Brain microvascular endothelial cell (primary cell): ENCODE data around the gene PLOD1.
A peak's percentile ranks its signal among the peaks of the same experiment; 100 is the strongest.

Source experiments
- DNase-seq: peaks from one replicate; pipeline ENCODE4 v3.0.0-alpha.2; 2020
- H3K27ac ChIP-seq: fragments of 250-450 bp; sonication (Bioruptor Pico); 2 replicates; pipeline ENCODE4 v1.5.1; 2020; ENCODE audit warnings: mild to moderate bottlenecking, moderate library complexity
- H3K27me3 ChIP-seq: fragments of 250-450 bp; sonication (Bioruptor Pico); replicated peaks from 2 replicates; pipeline ENCODE4 v1.5.1; 2020; ENCODE audit warnings: mild to moderate bottlenecking
- H3K36me3 ChIP-seq: fragments of 250-450 bp; sonication (Bioruptor Pico); replicated peaks from 2 replicates; pipeline ENCODE4 v1.5.1; 2020; ENCODE audit warnings: mild to moderate bottlenecking
- H3K4me3 ChIP-seq: 2 replicates; pipeline ENCODE4 v1.5.1; 2011; ENCODE audit warnings: low read depth, mild to moderate bottlenecking, control low read depth, low read length, moderate library complexity
- in situ Hi-C: cut with HindIII; loops from 2 replicates; pipeline ENCODE4 v1.10.0; 2017; ENCODE audit warnings: low sequenced_read_pairs, low pct_ligation_motif_present
- TF ChIP-seq, protein P1 (sequence below): IDR thresholded peaks from 2 replicates; pipeline ENCODE4 v1.5.1; 2011; ENCODE audit warnings: low read depth, mild to moderate bottlenecking, moderate library complexity, low read length, control low read depth, inconsistent platforms; ENCODE audit errors: missing control alignments

PLOD1 gene

DNA sequence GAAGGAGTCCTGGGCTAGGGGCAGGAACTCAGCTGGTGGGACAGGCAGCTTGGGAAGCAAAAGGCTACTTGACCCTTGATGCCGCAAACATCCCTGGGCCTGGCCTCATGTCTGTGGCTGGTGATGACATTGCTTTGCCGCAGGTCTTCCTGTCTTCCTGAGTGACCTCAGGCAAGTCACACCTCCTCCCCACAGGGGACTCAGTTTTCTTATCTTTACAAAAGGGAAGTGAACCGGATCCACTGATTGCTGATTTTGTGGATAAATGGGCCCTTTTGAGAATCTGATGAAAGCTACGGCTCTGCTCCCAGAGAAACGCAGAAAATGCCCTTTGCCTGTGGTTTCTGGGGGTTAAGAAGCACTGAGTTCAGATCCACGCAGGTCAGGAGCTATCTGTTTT is 20.7 kb downstream of the PLOD1 start:
- Histone ChIP-seq H3K27me3 (no peaks in the 10 kb centered on the region), H3K4me3 (no peak overlapping the region), H3K27ac (no peak overlapping the region), H3K36me3 (peaks cover 75% of the 10 kb centered on the region)
- DNase-seq: no peak
- in situ Hi-C loops: no loop called here
- TF ChIP-seq, protein P1, sequence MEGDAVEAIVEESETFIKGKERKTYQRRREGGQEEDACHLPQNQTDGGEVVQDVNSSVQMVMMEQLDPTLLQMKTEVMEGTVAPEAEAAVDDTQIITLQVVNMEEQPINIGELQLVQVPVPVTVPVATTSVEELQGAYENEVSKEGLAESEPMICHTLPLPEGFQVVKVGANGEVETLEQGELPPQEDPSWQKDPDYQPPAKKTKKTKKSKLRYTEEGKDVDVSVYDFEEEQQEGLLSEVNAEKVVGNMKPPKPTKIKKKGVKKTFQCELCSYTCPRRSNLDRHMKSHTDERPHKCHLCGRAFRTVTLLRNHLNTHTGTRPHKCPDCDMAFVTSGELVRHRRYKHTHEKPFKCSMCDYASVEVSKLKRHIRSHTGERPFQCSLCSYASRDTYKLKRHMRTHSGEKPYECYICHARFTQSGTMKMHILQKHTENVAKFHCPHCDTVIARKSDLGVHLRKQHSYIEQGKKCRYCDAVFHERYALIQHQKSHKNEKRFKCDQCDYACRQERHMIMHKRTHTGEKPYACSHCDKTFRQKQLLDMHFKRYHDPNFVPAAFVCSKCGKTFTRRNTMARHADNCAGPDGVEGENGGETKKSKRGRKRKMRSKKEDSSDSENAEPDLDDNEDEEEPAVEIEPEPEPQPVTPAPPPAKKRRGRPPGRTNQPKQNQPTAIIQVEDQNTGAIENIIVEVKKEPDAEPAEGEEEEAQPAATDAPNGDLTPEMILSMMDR: no peak

DNA sequence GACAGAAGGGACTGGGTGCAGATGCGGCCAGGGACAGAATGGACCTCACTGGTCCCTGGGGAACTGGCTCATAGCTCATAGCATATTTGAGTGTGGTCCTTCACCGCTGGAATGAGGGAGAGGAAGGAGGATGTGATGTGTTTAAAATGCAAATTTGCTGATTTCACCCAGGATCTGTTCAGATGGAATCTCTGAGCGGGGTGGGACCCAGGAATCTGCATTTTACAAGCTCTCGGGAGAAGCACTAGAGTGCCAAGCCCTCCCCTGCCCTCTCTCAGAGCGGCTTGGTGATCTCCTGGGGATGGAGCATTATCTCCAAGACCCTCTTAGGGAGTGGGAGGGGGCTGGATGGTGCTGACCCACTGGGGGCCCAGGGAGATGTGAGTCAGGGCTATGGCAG is 22.9 kb downstream of the PLOD1 start:
- in situ Hi-C loops: no loop called here
- Histone ChIP-seq H3K27ac (no peak overlapping the region), H3K4me3 (no peak overlapping the region), H3K36me3 (peaks cover 75% of the 10 kb centered on the region), H3K27me3 (no peaks in the 10 kb centered on the region)
- DNase-seq: no peak
- TF ChIP-seq, protein P1: no peak

DNA sequence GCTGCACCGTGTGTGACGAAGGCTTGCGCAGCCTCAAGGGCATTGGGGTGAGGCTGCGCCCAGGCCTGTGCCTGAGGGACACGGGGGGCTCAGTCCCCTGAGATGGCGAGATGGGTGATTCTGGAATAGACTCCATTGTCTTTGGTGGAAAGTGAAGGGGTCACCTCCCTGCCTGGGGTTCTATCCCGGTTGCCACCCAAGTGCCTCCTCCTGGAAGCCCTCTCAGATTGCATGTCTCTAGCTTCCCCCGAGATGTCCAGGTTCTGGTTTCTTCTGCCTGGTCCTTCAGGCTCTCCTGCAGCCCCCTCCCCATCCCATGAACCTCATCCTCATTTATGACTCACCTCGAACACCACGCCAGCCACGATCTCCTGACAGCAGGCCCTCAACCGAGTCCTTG is 23.4 kb downstream of the PLOD1 start:
- H3K36me3 ChIP-seq: peaks cover 73% of the 10 kb centered on the region
- no peaks in the 10 kb centered on the region for H3K27me3 ChIP-seq
- TF ChIP-seq, protein P1: no peak
- no peak overlapping the region for H3K27ac ChIP-seq
- no peak for DNase-seq
- in situ Hi-C loops: no loop called here
- H3K4me3 ChIP-seq: no peak overlapping the region

DNA sequence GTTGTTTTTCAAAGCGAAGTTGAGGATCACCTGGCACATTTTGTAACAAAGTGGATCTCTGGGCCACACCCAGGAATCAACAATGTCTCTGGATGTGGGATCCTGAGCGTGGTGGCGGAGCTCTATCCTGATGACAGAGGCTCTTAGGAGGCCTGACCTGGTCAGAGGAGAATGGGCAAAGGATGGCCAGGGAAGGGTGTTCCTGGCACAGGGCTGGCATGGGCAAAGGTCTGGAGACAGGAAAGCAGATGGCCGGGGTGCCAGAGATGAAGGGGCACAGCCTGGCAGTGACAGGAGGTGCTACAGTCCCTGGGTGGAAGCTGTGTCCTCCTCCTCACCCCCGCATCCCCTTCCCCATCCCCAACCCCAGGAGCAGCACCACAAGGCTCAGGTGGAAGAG is 25.8 kb downstream of the PLOD1 start:
- Histone ChIP-seq H3K27ac (no peak overlapping the region), H3K36me3 (peaks cover 80% of the 10 kb centered on the region), H3K27me3 (no peaks in the 10 kb centered on the region), H3K4me3 (no peak overlapping the region)
- TF ChIP-seq, protein P1: no peak
- in situ Hi-C loops: no loop called here
- DNase-seq: no peak

DNA sequence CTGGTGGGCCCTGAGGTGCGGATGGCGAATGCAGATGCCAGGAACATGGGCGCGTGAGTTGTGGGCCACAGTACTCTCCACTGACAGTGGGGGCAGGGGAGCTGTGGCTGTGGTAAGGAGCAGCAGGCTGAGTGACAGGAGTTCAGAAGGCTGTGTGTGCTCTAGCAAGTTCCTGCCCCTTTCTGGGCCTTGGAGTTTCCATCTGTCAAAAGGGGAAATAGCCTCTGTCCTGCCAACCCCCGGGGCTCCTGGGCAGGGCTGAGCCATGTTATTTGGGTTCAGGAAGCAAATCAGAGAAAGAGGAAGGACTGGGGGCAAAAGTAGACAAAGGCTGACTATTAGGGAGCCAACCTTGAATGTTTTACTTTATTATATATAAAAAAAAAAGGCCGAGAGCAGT is 26.2 kb downstream of the PLOD1 start:
- in situ Hi-C loops: no loop called here
- no peak for DNase-seq

DNA sequence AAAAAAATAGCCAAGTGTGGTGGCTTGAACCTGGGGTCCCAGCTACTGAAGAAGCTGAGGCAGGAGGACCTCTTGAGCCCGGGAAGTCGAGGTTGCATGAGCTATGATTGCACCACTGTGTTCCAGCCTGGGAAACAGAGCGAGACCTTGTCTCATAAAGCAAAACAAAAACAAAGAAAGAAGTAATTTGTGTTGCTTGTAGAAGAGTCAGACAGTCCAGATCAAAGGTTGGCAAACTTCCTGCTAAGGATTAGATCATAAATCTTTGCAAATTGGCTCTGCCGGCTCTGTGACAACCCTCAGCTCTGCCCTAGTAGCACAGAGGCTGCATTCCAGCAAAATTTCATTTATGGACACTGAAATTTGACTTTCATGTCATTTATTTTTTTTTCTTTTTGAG is 26.7 kb downstream of the PLOD1 start:
- Histone ChIP-seq H3K4me3 (no peak overlapping the region), H3K27ac (no peak overlapping the region), H3K27me3 (no peaks in the 10 kb centered on the region), H3K36me3 (peaks cover 79% of the 10 kb centered on the region)
- DNase-seq: peak; percentile 8
- in situ Hi-C loops: no loop called here
- TF ChIP-seq, protein P1: no peak

More for the DNA sequence above, 26.2 kb downstream of the PLOD1 start:
- H3K27me3 ChIP-seq: no peaks in the 10 kb centered on the region
- H3K27ac ChIP-seq: no peak overlapping the region
- H3K4me3 ChIP-seq: no peak overlapping the region
- TF ChIP-seq, protein P1: no peak
- H3K36me3 ChIP-seq: peaks cover 80% of the 10 kb centered on the region
